GM19468 (cell line): ENCODE measurements around the gene ZNF385A.

Source experiments
- ATAC-seq: cut with Tn5 transposase; IDR thresholded peaks from one replicate; pipeline ENCODE4 v1.9.1; 2021; ENCODE audit warnings: mild to moderate bottlenecking, moderate library complexity, moderate number of reproducible peaks; ENCODE audit not compliant: unreplicated experiment; ENCODE audit errors: extremely low read depth

ZNF385A gene

GRCh38 chr12:54384591-54385041 is at the start of gene ZNF385A:
ZNF385A (minus strand) TSS chr12:54384733; CDS start chr12:54384514, 219 bp downstream.
- ATAC-seq = no peak

GRCh38 chr12:54432815-54433164 is 48.3 kb upstream of the ZNF385A start:
- ATAC-seq = no peak

- ATAC-seq = no peak
Measured at GRCh38 chr12:54431911-54432814, 47.6 kb upstream of the ZNF385A start.

- no peak for ATAC-seq
Measured at GRCh38 chr12:54430471-54431069, 46.0 kb upstream of the ZNF385A start.

GRCh38 chr12:54429014-54429471 is 44.5 kb upstream of the ZNF385A start:
- no peak for ATAC-seq

- no peak for ATAC-seq
Measured at GRCh38 chr12:54428050-54429013, 43.8 kb upstream of the ZNF385A start.

- ATAC-seq = no peak
Measured at GRCh38 chr12:54427106-54427505, 42.6 kb upstream of the ZNF385A start.

- ATAC-seq = no peak
Measured at GRCh38 chr12:54426690-54427089, 42.2 kb upstream of the ZNF385A start.

- ATAC-seq = no peak
Measured at GRCh38 chr12:54425702-54426101, 41.2 kb upstream of the ZNF385A start.

GRCh38 chr12:54424224-54424623 is 39.7 kb upstream of the ZNF385A start:
- no peak for ATAC-seq

- no peak for ATAC-seq
Measured at GRCh38 chr12:54423816-54424150, 39.2 kb upstream of the ZNF385A start.

- ATAC-seq = no peak
Measured at GRCh38 chr12:54421879-54422250, 37.3 kb upstream of the ZNF385A start.

GRCh38 chr12:54421175-54421878 is 36.8 kb upstream of the ZNF385A start:
- no peak for ATAC-seq

- ATAC-seq = no peak
Measured at GRCh38 chr12:54420766-54421144, 36.2 kb upstream of the ZNF385A start.

- no peak for ATAC-seq
Measured at GRCh38 chr12:54419088-54419887, 34.8 kb upstream of the ZNF385A start, which contains the start of gene ITGA5. ITGA5 (minus strand) TSS chr12:54419266; CDS start chr12:54419198, 68 bp downstream.

GRCh38 chr12:54418441-54419087 is 34.0 kb upstream of the ZNF385A start:
- ATAC-seq = no peak

- ATAC-seq = no peak
Measured at GRCh38 chr12:54417712-54418440, 33.3 kb upstream of the ZNF385A start.
